ENCODE results near the gene LSAMP. TPM values are rescaled to one million over a fixed set of nuclear protein-coding genes. Genes with fewer than 3 reads are reported as not detected.

The LSAMP gene
- total and polyA plus RNA-seq, 2 of the 13 experiments (the other 11 are each of a cell fraction or from before 2014, with no cell fraction given) = not detected

DNA sequence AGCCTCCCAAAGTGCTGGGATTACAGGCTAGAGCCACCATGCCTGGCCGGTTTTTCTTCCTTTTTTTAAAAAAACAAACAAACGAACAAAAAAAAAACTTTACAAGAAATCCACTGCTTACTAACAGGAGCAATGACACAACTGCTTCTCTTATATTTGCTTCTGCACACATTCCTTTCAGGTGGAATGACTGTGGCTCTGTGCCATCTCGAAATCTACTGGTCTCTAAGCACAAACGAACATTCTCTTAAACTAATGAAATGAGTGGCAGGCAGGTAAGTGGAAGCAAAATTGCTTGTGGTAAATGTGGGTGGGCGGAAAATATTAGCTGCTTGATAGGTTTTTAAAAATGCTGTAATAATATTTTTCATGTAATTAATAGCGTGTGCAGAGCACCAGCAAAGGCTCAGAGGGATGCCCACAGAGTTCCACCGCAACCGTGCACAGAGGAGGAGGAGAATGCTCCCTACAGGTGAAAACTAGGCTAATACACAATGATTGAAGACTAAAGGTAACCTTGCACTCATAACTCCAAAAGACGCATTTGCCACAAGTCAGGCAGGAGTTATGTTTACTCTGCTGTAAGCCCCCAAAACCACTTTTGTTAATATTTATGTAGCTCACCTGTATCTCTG lies 77.4 kb downstream of the LSAMP start:
- in situ Hi-C loops (cut with HindIII; ENCODE audit: extremely low pct_ligation_motif_present, low pct_unique_long_range_greater_than_20kb) = no loop called here
- no peak for FAIRE-seq
- CTCF ChIA-PET (ENCODE audit: low intra/inter-chr PET ratio, low total read pairs) = no interaction called here

More for the DNA sequence above, 77.4 kb downstream of the LSAMP start:
- no peaks in the 10 kb centered on the region for H4K20me1 ChIP-seq (ENCODE audit: insufficient read depth, low read length)
- TF ChIP-seq NR1H2 (CRISPR knock-in tag; IDR thresholded peaks at IDR 0.05; ENCODE audit: borderline replicate concordance, low read depth) (no peak), GABPB1 (CRISPR knock-in tag; IDR thresholded peaks at IDR 0.05) (no peak), ZEB1 (IDR thresholded peaks at IDR 0.05; ENCODE audit: insufficient replicate concordance, low read depth) (no peak), ZBTB10 (CRISPR knock-in tag; IDR thresholded peaks at IDR 0.05; ENCODE audit: borderline replicate concordance) (no peak), HOXA3 (CRISPR knock-in tag; IDR thresholded peaks at IDR 0.05) (no peak), ZNF782 (CRISPR knock-in tag; IDR thresholded peaks at IDR 0.05; ENCODE audit: borderline replicate concordance) (no peak), NFAT5 (CRISPR knock-in tag; IDR thresholded peaks at IDR 0.05) (no peak), ZNF672 (CRISPR knock-in tag; IDR thresholded peaks at IDR 0.05) (no peak), ZNF512 (CRISPR knock-in tag; IDR thresholded peaks at IDR 0.05) (no peak), TBX3 (IDR thresholded peaks at IDR 0.05; ENCODE audit: borderline replicate concordance) (no peak), ZNF616 (CRISPR knock-in tag; IDR thresholded peaks at IDR 0.05; ENCODE audit: low read depth) (no peak), KLF6 (CRISPR knock-in tag; IDR thresholded peaks at IDR 0.05) (no peak), ZBTB37 (CRISPR knock-in tag; IDR thresholded peaks at IDR 0.05) (no peak), RELA (CRISPR knock-in tag; IDR thresholded peaks at IDR 0.05) (no peak)
- no peaks in the 10 kb centered on the region for H3K36me3 ChIP-seq (replicated peaks in 1 of 2; ENCODE audit: control insufficient read depth in 1 of 2, insufficient read depth in 2 of 2, low read length in 2 of 2)
- H2AFZ ChIP-seq (ENCODE audit: low read length) = no peak overlapping the region
- intact Hi-C loops (cut with micrococcal nuclease; ENCODE audit: unreplicated experiment) = no loop called here
- DNase-seq (ENCODE audit: low spot score) (no peak), ATAC-seq (no peak)
- no peaks in the 10 kb centered on the region for H3K9me3 ChIP-seq (ENCODE audit: low read length)
- no peak overlapping the region for H3K9ac ChIP-seq (ENCODE audit: insufficient read depth, low read depth, low read length)
- H3K4me1 ChIP-seq (ENCODE audit: insufficient read depth, low read length) = no peaks in the 10 kb centered on the region
- 19% methylated on average over 9 of the region's 9 CpGs for WGBS (ENCODE audit: low lambda C conversion rate)
- H3K4me2 ChIP-seq (ENCODE audit: low read depth, low read length) = no peak overlapping the region
- H3K27me3 ChIP-seq (ENCODE audit: control insufficient read depth in 1 of 2, insufficient read depth in 2 of 2, low read length in 2 of 2) = no peaks in the 10 kb centered on the region
- no peak overlapping the region for H3K27ac ChIP-seq (ENCODE audit: extremely low read length, insufficient read depth, low read length)
- POLR2A ChIA-PET = no interaction called here
- no peak overlapping the region for H3K4me3 ChIP-seq (replicated peaks in 1 of 3; ENCODE audit: insufficient read depth in 1 of 3, low read depth in 2 of 3, low read length in 3 of 3)
- H3K79me2 ChIP-seq (ENCODE audit: insufficient read depth, low read length) = no peaks in the 10 kb centered on the region
- no TSS peak for BruUV-seq (replicated peaks)

Measured in HepG2 (cell line).